ENCODE data around the gene CD163L1.
"Not testable (repeated sequence)": the region's sequence is repeated elsewhere in the genome, so short reads cannot be mapped to it uniquely, and the experiment has no call there.

CD163L1 gene

DNA sequence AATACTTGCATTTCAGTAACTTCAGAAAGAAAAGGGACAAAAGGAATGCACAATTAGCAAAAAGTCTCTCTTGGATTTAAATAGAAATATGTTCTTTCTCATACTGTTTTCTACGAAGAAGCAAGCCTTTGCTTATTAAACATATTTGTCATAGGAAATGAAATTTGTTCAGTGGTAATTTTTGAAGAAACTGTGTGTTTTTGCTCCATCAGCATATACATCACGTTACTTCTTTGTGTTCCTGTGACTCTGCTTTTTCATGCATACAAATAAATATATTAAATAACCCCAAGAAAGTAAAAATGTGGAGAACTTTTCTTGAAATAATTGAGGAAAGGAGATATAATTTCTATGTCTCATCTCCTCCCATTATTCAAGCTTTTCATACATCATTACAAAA lies 39.7 kb downstream of the CD163L1 start:
- no peak for DNase-seq (ENCODE audit: low read depth)

DNA sequence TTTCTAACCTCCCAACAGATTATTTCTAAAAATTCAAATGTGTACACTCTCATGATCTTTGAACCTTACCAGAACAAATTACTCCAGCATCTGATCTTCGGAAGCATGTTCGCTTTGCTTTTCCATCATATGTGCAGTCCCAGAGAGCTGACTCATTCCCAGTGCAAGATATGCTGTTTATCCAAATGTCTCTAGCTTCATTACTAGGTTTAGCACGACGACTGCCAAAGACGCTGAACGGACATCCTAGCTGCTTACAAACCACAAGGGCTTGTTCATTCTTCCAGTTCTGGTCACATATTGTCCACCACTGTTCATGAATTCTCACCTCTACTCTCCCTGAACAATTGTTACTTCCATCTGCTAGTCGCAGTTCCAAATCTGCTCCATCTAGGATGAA lies 40.5 kb downstream of the CD163L1 start:
- DNase-seq (ENCODE audit: low read depth): no peak

DNA sequence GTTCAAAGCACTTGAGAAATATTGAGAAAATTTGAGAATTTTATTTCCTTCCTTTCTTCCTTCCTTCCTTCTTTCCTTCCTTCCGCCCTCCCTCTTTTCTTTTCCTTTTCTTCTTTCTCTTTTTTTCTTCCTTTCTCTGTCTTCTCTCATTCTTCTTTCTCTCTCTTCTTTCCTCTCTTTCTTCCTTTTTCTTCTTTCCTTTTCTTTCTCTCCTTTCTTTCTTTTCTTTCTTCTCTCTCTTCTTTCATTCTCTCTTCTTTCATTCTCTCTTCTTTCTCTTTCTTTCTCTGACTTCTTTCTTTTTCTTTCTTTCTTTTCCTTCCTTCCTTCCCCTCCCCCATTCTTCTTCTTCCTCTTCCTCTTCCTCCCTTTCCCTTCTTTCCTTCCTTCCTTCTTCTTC lies 44.9 kb downstream of the CD163L1 start:
- no peak for DNase-seq (ENCODE audit: low read depth)

DNA sequence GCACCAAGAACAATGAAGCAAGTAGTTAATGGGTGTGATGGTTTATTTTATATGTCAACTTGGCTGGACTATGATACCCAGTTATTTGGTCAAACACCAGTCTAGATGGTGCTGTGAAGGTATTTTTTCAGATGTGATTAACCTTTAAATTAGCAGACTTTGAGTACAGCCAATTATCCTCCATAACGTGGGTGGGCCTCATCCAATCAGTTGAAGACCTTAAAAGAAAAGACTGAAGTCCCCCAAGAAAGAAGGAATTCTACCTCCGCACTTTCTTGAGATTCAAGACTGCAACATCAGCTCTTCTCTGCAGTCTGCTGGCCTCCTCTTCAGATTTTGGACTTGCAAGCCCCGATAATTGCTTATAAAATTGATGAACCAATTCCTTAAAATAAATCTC lies 47.5 kb downstream of the CD163L1 start:
- DNase-seq (ENCODE audit: low read depth): no peak

DNA sequence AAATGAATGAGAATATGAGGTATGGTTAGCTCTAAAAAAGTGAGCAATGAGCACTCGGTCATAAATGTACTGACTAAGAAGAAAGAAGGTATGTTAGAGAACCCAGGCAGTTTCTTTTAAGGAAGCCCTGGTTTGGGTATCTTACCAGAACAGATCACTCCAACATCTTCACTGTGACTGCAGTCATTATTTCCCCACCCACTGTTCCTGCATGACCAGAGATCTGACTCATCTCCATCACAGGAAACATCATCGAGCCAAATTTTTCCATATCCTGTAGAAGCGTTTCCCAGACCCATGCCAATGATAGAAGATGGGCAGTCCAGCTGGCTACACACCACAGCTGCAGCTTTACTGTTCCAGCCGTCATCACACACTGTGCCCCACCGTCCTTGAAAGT lies 48.0 kb downstream of the CD163L1 start:
- DNase-seq (ENCODE audit: low read depth): no peak

DNA sequence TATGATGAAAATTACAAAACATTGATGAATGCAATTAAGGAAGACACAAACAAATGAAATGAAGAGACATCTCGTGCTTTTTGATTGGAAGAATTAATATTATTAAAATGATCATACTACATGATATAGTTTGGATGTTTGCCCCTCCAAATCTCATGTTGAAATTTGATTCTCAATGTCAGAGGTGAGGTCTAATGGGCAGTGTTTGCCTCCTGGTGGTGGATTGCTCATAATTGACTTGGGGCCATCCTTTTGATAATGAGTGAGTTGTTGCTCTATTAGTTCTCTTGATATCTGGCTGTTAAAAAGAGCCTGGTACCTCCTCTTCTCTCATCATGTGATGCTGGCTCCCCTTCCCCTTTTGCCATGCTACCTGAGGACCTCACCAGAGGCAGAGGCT lies 56.7 kb downstream of the CD163L1 start:
- DNase-seq (ENCODE audit: low read depth): no peak

DNA sequence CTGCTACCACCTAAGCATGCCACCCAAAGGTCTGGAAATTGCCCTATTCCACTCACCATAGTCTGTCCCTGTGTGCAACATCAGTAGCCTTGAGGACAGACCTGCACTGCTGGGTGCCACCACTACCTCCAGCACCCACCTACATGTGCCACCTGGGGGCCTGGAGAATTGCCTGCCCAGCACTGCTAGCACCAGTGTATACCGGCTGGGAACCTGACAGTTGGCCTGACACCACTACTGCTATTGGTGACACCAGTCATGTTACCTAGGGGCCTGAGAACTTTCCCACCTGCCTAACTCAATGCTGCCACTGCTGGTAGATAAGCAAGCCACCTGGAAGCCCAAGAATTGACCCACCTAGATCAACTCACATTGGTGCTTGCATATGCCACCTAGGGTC lies 60.8 kb downstream of the CD163L1 start:
- no peak for DNase-seq (ENCODE audit: low read depth)

DNA sequence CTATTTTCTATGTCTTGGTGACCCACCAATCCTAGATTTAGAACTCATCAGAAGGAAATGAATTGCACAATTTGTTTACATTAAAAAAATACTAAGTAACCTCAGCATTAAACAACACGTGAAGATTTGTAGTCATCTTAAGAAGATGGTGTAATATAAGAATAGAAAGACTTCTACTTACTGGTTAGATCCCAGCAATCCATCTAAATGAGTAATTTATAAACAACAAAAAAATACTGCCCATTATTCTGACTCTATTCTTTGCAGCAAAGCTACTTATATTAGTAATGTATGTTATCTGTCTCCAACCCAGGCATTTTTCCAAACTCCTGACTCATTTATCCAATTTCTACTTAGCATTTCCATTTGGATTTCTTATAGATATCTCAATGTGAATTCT lies 67.8 kb downstream of the CD163L1 start:
- DNase-seq (ENCODE audit: low read depth): no peak

DNA sequence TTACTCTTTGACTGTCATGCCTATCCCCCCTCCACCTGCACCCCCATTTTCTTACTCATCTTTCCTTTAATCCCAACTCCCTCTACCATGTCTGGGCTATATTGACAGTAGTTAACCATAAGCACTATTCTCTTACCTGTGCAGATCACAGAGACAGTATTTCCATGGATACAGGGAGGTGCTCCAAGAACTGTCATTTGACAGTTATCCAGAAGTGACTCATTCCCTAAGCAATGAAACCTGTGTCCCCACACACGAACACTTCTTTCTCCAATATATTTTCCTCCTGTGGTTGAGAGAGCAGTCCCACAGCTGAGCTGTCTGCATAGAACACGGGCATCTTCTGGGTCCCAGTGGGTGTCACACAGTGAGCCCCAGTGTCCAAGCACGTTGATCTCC lies 68.8 kb downstream of the CD163L1 start:
- no peak for DNase-seq (ENCODE audit: low read depth)

DNA sequence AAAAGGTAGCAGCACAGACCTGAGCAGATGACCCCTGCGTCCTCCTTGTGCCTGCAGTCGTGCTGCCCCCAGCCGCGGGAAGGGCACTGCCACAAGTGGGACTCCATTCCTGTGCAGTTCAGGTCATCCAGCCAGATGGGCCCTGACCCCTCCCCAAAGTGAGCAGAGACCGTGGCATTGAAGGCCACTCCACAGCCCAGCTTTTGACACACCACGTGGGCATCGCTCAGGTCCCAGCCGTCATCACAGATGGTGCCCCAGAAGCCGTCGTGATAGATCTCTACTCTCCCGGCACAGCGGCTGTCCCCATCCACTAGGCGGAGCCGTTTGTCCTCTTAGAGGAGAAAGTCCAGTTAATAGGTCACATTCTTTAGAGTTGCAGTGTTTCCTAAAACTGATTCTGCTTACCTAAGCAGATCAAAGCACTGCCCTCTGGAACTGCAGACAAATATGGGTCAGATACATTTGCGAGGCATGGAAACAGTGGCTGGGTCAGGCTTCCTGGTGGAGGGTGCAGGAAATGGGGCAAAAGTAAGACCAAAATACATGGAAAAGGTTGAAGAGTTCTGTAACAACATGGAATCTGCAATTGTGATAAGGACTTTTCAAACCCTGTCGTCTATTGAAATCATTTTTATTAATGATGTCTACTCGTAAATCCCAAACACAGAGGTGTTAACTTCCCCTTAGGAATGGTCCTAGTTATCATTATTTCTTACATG lies 69.4 kb downstream of the CD163L1 start:
- DNase-seq (ENCODE audit: low read depth): no peak

DNA sequence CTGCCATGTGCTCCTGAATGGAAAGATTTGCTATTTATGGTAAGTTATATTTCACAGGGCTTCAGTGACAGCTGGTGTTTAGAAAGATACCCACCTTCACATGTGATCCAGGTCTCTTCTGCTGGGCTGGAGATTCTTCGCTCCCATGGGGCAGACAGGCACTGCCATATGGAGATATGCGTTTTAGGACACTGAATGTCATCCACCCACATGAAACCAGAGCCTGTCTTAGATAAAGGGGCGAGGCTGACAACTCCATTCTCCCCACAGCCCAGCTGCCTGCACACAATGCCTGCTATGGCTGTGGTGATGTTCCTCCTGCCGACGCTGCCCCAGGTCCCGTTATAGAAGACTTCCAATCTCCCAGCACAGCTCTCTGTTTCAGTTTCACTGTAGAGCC lies 70.7 kb downstream of the CD163L1 start:
- no peak for DNase-seq (ENCODE audit: low read depth)

DNA sequence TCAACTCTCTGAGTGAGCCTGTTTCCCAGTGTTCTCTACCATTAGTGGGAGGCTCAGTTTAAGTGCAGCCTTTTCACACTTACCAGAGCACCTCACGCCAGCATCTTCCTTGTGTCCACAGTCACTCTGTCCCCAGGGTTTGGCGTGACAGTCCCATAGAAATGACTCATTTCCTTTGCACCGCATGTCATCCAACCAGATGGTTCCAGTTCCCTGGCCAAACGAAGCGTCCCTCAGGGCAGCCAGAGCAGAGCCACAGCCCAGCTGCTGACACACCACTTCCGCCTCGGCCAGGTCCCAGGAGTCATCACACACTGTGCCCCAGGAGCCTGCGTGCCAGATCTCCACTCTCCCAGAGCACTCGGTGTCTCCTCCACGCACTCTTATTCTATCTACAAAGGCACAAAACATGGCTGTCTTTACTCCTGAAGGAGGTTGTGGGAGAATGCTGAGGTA lies 74.7 kb downstream of the CD163L1 start:
- DNase-seq (ENCODE audit: low read depth): no peak

DNA sequence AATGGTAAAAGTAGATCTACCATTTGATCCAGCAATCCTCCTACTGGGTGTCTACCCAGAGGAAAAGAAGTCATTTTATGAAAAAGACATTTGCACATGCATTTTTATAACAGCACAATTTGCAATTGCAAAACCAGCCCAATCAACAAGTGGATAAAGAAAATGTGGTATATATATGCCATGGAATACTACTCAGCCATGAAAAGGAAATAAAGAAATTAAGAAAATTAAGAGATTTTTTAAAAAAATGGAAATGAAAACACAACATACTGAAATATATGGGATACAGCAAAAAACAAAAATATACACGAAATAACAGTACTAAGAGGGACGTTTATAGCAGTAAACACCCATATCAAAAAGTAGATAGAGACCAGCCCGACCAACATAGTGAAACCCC lies 81.2 kb downstream of the CD163L1 start:
- no peak for DNase-seq (ENCODE audit: low read depth)

DNA sequence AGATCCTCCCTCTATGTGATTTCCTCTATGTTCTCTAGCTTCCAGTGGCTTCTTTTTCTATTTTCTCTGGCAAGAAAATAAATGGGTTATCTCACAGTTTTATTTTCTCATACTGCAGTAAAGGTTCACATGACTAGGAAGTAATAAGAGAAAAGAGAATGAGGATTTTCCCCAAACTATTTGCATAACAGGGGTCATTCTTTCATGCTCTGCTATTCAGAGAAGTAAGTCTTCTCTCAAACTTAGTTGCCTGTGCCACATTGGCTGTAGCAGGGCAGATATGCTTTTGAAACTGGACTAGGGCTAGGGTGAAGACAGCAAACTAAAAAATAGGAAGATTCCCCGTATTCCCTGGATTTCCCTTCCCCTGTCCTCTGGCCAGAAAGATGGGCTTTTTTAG lies 82.7 kb downstream of the CD163L1 start:
- no peak for DNase-seq (ENCODE audit: low read depth)

DNA sequence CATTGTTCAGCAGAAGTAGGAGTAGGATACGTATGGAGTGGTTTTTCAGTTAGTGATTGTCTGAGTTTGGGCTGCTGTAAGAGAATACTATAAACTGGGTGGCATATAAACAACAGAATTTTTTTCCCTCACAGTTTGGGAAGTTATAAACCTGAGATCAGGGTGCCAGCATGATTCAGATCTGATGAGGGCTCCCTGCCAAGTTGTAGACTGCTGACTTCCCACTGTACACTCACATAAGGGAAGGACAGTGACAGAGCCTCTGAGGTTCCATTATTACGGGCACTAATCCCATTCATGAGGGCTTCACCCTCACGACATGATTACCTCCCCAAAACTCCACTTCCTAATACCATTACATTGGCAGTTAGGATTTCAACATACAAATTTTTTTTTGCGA lies 89.4 kb downstream of the CD163L1 start:
- DNase-seq (ENCODE audit: low read depth): no peak

DNA sequence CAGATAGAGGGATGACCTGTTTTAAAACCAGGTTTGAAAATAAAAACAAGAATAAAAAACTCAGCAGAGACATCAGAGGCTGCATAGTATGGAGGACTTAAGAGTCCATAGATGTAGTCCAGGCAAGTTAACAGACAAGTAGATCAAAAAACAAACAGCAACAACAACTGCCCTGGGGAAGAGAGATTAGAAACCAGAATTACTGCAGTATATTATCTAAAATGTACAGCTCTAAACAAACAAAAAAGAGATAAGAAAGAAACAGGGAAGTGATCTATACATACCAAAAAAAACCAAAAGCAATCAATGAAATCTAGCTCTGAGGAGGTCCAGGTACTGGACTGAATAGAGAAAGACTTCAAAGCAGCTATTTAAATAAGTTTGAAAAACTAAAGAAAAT lies 91.3 kb downstream of the CD163L1 start:
- DNase-seq (ENCODE audit: low read depth): no peak

DNA sequence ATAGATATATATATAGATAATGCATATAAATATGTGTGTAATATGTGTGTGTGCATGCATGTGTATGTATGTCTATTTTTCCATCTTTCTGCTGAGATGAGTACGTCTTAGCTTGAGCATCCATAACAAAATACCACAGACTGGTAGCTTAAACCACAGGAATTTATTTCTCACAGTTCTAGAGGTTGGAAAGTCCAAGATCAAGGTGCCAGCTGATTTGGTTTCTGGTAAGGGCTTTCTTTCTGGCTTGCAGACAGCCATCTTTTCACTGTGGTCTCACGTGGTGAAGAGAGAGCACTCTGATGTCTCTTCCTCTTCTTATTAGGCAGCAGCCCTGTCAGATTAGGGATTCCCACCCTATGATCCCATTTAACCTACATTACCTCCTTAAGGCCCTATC lies 92.8 kb downstream of the CD163L1 start:
- DNase-seq (ENCODE audit: low read depth): no peak

DNA sequence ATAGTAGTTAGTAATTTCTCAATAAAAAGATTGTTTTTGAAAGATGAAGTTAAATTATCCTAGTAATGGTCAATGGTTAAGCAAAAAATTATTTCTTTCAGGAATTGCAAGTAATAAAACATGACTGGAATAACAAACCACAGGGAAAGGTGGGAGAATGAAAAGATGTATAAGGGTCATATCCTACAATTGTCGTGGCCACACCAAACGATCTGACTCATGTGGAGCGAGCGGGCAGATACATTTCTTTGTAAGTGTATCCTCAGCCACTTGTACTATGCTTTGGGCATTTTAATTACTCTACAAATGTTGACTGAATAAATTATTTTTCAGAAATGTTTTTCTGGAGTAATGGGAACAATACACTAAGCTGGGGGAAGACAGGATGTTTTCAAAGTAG lies 94.5 kb downstream of the CD163L1 start:
- no peak for DNase-seq (ENCODE audit: low read depth)

DNA sequence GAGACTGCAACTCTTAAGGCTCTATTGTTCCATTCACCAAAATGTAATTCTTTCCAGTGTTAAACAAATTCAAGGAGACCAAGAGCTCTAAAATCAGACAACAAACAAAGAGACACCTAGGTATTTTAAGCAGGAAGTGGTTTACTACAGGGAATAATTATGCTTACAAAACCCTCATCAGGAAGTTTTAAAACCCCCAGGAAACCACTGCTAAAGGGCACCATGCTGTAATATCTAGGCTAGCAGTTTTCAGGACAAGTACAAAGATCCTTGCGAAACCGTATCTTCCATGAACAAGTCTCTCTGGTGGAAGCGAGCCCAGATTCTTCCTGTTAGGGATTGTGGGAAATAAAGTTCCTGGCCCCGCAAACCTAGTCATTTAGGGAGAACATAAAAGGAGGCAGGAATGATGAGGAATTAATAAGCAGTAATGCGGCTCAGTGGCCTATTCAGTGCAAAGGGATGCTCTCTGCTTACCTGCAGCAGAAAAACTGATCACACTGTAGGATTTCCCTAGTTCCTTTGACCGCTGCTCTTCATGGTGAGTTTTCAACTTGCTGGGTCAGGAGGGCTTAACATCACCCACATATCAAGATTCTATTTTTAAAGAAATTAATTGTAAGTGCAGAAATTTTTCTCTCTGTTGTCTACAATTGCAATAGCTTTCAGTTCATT lies 97.3 kb downstream of the CD163L1 start:
- DNase-seq (ENCODE audit: low read depth): no peak

DNA sequence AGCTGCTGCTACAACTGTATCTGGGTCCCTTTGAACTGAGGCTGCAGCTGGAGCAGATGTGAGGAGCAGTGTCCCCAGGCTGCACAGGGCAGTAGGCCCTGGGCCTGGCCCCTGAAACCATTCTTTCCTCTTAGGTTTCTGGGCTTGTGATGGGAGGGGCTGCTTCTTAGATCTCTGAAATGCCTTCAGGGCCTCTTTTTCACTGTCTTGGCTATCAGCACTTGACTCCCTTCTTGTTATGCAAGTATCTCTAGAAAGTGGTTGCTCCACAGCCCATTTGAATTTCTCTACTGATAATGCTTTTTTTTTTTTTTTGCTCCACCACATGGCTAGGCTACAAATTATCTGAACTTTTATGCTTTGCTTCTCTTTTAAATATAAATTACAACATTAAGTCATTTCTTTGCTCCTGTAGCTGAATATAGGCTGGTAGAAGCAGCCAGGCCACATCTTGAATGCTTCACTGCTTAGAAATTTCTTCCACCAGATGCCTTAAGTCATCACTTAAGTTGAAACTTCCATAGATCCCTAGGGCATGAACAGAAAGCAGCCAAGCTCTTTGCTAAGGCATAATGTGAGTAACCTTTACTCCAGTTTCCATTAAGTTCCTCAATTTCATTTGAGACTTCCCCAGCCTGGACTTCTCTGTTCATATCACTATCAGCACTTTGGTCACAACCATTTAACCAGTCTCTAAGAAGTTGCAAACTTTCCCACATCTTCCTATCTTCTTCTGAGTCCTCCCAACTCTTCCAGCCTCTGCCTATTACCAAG lies 98.9 kb downstream of the CD163L1 start:
- no peak for DNase-seq (ENCODE audit: low read depth)

DNA sequence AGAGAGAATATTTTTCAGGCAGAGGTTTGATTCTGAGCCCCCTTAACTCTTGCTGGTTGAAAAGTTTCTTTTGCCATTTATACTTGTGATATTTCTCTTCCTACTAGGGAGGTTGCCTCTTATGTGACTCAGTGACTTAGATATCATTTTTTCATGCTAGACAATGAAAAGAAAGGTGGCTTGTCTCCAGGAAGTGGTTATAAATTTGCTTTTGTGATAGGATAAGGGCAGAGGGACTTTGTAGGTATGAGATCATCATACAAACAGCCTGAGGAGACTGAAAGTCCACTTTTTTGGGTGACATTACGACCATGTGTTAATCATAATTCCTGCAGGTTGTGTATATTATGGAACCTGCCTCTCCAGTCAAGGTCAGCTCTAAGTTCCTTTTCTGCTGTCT lies 104.3 kb downstream of the CD163L1 start:
- no peak for DNase-seq (ENCODE audit: low read depth)

DNA sequence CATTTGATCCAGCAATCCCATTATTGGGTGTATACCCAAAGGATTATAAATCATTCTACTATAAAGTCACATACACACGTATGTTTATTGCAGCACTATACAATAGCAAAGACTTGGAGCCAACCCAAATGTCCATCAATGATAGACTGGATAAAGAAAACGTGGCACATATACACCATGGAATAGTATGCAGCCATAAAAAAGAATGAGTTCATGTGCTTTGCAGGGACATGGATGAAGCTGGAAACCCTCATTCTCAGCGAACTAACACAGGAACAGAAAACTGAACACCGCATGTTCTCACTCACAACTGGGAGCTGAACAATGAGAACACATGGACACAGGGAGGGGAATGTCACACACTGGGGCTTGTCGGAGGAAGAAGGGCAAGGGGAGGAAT lies 106.2 kb downstream of the CD163L1 start:
- DNase-seq (ENCODE audit: low read depth): not testable (repeated sequence)

DNA sequence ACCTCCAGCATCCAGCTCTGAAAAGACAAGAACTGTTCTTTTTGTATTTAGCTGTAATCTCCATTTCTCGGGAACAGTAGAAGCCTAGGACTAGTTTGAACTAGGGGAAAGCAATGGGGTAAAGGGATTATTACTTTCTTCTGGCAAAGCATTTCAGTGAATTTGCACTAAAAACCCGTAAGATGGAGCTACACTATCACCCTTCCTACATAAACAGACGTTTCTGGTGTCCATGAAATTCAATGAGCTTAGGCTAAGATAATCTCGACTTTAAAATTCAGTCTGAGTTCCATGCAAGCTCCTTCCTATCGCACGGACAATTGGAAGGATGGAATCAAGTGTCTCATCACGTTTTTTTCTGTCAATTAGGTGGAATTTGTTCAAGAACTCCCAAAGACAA lies 116.0 kb downstream of the CD163L1 start:
- no peak for DNase-seq (ENCODE audit: low read depth)

Data from stimulated activated CD8-positive, alpha-beta memory T cell treated with anti-CD3 and anti-CD28 coated beads, Interleukin-12 subunit alpha, Interleukin-12 subunit beta, amount 100 ng/mL, for 1 hour (primary cell).